ENCODE results near the gene NUP210L.
"Not testable (repeated sequence)": the region's sequence is repeated elsewhere in the genome, so short reads cannot be mapped to it uniquely, and the experiment has no call there.

Gene NUP210L

GRCh38 chr1:154094411-154094810, 60.5 kb downstream of the NUP210L start:
- DNase-seq, result no peak

DNA sequence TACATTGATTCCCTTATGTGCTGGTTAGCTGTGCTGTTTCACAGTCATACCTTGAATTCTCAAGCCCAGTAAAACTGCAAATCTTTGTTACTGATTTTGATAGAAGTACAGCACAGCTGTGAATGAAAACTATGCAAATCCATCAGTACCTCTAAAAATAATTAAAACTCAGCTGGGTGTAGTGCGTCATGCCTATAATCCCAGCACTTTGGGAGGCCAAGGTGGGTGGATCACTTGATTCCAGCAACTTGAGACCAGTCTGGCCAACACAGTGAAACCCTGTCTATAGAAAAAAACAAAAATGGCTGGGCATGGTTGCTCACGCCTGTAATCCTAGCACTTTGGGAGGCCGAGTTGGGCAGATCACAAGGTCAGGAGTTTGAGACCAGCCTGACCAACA, 61.2 kb downstream of the NUP210L start:
- no peak for DNase-seq

- DNase-seq, result no peak
Observed at GRCh38 chr1:154091706-154092105, 63.2 kb downstream of the NUP210L start.

- DNase-seq, result no peak
Observed at GRCh38 chr1:154087574-154087973, 67.3 kb downstream of the NUP210L start.

DNA sequence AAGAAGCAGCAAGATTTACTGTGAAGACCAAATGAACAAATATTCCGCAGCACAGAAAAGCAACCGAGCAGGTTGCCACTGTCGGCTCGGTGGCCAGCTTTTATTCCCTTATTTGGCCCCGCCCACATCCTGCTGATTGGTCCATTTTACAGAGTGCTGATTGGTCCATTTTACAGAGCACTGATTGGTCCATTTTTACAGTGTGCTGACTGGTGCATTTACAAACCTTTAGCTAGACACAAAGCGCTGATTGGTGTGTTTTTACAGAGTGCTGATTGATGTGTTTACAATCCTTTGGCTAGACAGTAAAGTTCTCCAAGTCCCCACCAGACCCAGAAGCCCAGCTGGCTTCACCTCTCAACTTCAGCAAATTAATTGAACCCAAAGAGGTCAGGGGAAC, 71.8 kb downstream of the NUP210L start:
- not testable (repeated sequence) for DNase-seq

GRCh38 chr1:154081386-154082126, 73.3 kb downstream of the NUP210L start:
- DNase-seq, result no peak

GRCh38 chr1:154076413-154076812, 78.5 kb downstream of the NUP210L start:
- DNase-seq, result no peak

GRCh38 chr1:154075746-154076145, 79.1 kb downstream of the NUP210L start:
- no peak for DNase-seq

GRCh38 chr1:154062309-154062708, 92.6 kb downstream of the NUP210L start:
- no peak for DNase-seq

- DNase-seq, result not testable (repeated sequence)
Observed at GRCh38 chr1:154047436-154047835, 107.4 kb downstream of the NUP210L start.

DNA sequence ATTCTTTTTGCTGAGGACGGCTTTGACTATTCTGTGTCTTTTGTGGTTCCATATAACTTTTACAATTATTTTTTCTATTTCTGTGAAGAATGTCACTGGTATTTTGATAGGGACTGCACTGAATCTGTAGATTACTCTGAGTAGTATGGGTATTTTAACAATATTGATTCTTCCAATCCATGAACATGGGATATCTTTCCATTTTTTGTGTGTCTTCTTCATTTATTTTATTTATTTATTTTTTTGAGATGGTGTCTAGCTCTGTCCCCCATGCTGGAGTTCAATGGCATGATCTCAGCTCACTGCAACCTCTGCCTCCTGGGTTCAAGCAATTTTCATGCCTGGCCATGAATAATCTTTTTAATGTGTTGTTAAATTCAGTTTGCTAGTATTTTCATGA, 121.2 kb downstream of the NUP210L start:
- DNase-seq, result not testable (repeated sequence)

- no peak for DNase-seq
Observed at GRCh38 chr1:154019940-154020339, 134.9 kb downstream of the NUP210L start.

DNA sequence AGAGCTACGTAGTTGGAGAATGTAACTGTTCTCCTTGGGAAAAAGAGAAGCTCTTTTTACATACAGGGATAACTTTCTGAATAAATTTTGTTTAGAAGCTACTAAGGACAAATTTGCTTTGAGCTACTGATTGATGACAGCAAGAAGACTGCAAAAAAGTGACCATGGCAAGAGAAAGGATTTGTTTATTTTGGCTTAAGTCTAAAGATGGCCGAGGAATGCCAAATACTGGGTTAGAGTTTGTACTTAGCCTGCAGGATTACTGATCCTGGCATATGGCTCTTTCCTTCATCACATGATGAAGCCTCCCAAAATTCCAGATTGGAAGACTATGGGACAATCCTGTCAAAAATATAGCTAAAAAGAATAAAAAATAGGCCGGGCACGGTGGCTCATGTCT, 135.6 kb downstream of the NUP210L start:
- no peak for DNase-seq

- no peak for DNase-seq
Observed at GRCh38 chr1:154014154-154014907, 140.5 kb downstream of the NUP210L start.

- not testable (repeated sequence) for DNase-seq
Observed at GRCh38 chr1:154012543-154012942, 142.3 kb downstream of the NUP210L start.

- DNase-seq, result no peak
Observed at GRCh38 chr1:154012129-154012528, 142.7 kb downstream of the NUP210L start.

- no peak for DNase-seq
Observed at GRCh38 chr1:154006136-154006535, 148.7 kb downstream of the NUP210L start.

DNA sequence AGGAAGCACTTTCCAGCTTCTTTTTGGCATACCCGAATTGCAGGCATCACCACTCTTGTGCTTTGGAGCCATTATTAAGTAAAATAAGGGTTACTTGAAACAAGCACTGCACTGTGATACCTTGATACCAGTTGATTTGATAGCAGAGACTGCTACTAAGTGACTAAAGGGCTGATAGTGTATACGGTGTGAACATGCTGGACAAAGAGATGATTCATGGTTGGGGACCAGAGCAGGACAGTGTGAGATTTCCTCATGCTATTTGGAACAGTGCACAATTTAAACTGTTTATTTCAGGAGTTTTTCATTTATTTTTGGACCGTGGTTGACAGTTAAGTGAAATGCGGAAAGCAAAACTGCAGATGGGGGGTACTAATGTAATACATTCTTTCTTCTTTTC, 154.5 kb downstream of the NUP210L start:
- DNase-seq, result no peak

DNA sequence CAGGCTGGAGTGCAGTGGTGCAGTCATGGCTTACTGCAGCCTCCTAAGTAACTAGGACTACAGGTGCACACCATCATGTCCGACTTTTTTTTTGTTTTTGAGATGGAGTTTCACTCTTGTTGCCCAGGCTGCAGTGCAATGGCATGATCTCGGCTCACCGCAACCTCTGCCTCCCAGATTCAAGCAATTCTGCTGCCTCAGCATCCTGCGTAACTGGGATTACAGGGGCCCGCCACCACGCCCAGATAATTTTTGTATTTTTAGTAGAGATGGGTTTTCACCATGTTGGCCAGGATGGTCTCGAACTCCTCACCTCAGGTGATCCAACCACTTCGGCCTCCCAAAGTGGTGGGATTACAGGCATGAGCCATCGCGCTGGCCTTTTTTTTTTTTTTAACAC, 158.0 kb downstream of the NUP210L start:
- DNase-seq, result not testable (repeated sequence)

- no peak for DNase-seq
Observed at GRCh38 chr1:153995640-153996039, 159.2 kb downstream of the NUP210L start.

DNA sequence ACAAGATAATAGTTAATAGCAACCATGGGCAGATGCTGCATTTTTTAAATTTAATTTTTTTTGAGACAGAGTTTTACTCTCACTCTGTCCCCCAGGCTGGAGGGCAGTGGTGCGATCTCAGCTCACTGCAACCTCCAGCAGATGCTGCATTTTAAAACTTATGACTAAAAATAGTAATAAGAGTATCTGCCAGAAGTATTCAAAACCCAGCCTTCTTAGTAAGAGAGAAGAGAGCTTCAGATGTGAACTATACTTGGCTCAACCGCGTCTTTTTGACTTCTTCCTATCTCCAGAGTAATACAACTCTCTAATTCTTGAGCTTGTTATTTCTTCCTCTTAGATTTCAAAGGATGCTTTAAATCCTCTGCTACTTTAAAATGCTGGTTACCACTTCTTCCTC, 159.7 kb downstream of the NUP210L start:
- DNase-seq, result no peak

DNA sequence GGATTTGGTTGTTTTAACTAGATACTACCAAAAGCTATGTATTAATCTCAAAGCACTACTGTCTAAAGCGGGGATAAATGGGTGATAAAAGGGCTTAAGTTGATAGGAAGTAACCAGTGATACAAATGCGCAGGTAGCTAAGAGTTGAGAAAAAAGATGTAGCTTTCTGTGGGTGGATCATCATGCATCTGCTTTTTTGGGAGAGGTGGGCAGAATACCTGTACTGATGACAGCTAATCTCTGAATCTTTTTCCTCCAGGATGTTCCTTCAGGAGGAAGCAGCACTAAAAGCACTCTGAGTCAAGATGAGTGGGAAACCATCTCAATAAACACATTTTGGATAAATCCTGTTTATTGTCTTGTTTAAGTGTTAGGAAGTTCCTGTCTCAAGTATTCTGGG, 163.1 kb downstream of the NUP210L start:
- DNase-seq, result no peak

DNA sequence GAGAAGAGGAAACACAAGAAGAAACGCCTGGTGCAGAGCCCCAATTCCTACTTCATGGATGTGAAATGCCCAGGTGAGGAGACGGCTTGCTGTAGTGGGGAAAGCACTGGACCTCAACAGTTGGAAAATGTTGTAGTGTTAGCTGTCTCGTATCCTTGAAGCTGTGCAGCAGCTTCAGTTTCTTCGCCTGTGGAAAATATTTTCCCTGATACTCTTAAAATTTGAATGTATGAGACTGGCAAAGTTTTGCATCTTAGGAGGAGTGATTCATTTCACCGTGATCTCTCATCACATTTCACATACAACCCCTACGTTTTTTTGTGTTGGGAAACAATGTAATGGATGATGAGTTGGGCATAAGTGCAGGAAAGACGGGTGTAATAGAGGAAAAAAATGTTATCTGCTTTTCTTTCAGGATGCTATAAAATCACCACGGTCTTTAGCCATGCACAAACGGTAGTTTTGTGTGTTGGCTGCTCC, 163.7 kb downstream of the NUP210L start:
- no peak for DNase-seq

GRCh38 chr1:153990468-153991150, 164.3 kb downstream of the NUP210L start, which contains the start of gene RPS27:
RPS27 (plus strand) TSS chr1:153990762; CDS start chr1:153990797, 35 bp downstream.
- DNase-seq, result peak; percentile 78 to 84

Measured in activated CD4-positive, alpha-beta T cell treated with anti-CD3 and anti-CD28 coated beads, Interleukin-2, amount 50 U/mL, for 4 hours (primary cell).